Tibial artery (tissue), 4 donors: Measurements from ENCODE around the gene FRMD4A.
A peak's percentile ranks its signal among the peaks of the same experiment; 100 is the strongest.
"Not testable (repeated sequence)": the region's sequence is repeated elsewhere in the genome, so short reads cannot be mapped to it uniquely, and the experiment has no call there.

Source experiments
- DNase-seq, 2 donors: peaks; one replicate each; pipeline ENCODE4 v3.0.0-alpha.2; 2019
- H3K27ac ChIP-seq, 2 donors: fragments of 200-600 bp; sonication (generic) in 1 of 2; 1 replicate in 1 of 2; 2 replicates in 1 of 2; pipeline ENCODE4 v1.5.1; 2018 to 2019; ENCODE audit warnings: mild to moderate bottlenecking in 1 of 2
- H3K27me3 ChIP-seq, 2 donors: fragments of 200-600 bp; sonication (generic) in 1 of 2; one replicate each; pipeline versions ENCODE4 v1.5.1 to v1.6.0; 2016 to 2019
- H3K36me3 ChIP-seq, 3 donors: fragments of 200-600 bp; sonication (generic) in 2 of 3; one replicate each; pipeline ENCODE4 v1.5.1; 2016 to 2019; ENCODE audit warnings: mild to moderate bottlenecking in 2 of 3
- H3K4me1 ChIP-seq, 4 donors: fragments of 200-600 bp; sonication (generic) in 2 of 4; 1 replicate in 3 of 4; 2 replicates in 1 of 4; pipeline ENCODE4 v1.5.1; 2016 to 2019
- H3K4me3 ChIP-seq, 2 donors: fragments of 200-600 bp; sonication (generic) in 1 of 2; 1 replicate in 1 of 2; 2 replicates in 1 of 2; pipeline ENCODE4 v1.5.1; 2018 to 2019; ENCODE audit warnings: mild to moderate bottlenecking in 2 of 2
- H3K9me3 ChIP-seq, 3 donors: fragments of 200-600 bp; sonication (generic) in 1 of 3; one replicate each; pipeline ENCODE4 v1.5.1; 2016 to 2019
- intact Hi-C: fragments of 100-400 bp; cut with DNase I; formaldehyde crosslinking; loops from one replicate; pipeline ENCODE4 v1.15.0; 2023; ENCODE audit warnings: low total_unique reads
- TF ChIP-seq, protein P1 (sequence below), 2 experiments: fragments of 200-600 bp in 1 of 2; fragments of 450-650 bp in 1 of 2; IDR thresholded peaks; one replicate each; pipeline ENCODE4 v1.5.1; 2017 to 2019; ENCODE audit warnings: antibody characterized with exemption in 2 of 2, mild to moderate bottlenecking in 1 of 2, moderate library complexity in 1 of 2

The FRMD4A gene

DNA sequence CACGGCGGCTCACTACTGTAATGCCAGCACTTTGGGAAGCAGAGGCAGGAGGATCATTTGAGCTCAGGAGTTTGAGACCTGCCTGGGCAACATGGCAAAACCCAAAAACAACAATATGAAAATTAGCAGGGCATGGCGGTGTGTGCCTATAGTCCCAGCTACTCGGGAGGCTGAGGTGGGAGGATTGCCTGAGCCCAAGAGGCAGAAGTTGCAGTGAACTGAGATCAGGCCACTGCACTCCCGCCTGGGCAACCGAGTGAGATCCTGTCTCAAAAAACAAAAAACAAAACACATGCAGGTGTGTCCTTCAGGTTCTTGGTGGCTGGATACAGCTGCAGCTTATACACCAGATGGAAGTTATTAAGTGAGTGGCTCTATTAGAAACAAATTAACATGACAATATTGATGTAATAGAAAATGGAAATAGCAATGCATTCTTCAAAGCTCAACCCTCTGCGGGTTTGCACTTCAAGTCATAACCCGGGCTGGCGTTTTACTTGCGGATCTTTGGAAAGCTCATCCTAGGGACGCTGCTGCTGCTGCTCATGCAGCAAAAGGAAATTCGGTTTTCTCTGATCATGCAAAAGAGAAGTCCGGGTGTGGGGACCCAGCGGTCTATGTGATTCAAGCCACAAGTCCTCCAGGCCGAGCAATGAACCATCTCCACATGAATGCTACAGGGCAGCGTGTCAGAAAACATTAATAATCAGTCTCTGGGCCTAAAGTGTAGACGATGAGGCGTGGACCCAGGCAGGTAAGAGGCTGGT, 462.0 kb downstream of the FRMD4A start:
- no peak overlapping the region for H3K4me3 ChIP-seq

DNA sequence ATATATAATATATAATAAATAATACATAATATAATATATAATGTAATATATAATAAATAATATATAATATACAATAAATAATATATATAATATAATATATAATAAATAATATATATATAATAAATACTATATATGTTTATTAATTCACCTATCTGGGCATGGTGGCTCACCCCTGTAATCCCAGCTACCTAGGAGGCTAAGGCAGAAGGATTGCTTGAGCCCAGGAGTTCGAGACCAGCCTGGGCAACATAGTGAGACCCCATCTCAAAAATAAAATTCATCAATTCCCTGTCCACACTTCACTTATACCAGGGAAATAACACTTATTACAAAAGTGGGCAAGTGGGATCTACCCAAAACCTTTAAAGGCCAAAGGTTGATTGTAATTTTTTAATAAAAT, 462.9 kb downstream of the FRMD4A start:
- H3K27me3 ChIP-seq: no peaks in the 10 kb centered on the region
- no peaks in the 10 kb centered on the region for H3K36me3 ChIP-seq
- intact Hi-C loops: no loop called here
- no peaks in the 10 kb centered on the region for H3K9me3 ChIP-seq
- H3K4me1 ChIP-seq: peaks cover 0 to 61% (median 28%) of the 10 kb centered on the region in 4 donors
- TF ChIP-seq, protein P1, sequence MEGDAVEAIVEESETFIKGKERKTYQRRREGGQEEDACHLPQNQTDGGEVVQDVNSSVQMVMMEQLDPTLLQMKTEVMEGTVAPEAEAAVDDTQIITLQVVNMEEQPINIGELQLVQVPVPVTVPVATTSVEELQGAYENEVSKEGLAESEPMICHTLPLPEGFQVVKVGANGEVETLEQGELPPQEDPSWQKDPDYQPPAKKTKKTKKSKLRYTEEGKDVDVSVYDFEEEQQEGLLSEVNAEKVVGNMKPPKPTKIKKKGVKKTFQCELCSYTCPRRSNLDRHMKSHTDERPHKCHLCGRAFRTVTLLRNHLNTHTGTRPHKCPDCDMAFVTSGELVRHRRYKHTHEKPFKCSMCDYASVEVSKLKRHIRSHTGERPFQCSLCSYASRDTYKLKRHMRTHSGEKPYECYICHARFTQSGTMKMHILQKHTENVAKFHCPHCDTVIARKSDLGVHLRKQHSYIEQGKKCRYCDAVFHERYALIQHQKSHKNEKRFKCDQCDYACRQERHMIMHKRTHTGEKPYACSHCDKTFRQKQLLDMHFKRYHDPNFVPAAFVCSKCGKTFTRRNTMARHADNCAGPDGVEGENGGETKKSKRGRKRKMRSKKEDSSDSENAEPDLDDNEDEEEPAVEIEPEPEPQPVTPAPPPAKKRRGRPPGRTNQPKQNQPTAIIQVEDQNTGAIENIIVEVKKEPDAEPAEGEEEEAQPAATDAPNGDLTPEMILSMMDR (IDR thresholded peaks at IDR 0.05): no peak
- H3K27ac ChIP-seq: no peak overlapping the region
- no peak overlapping the region for H3K4me3 ChIP-seq
- DNase-seq: no peak

More for the DNA sequence above, 462.0 kb downstream of the FRMD4A start:
- no peak for DNase-seq
- no peaks in the 10 kb centered on the region for H3K36me3 ChIP-seq
- TF ChIP-seq, protein P1 (IDR thresholded peaks at IDR 0.05): no peak
- H3K4me1 ChIP-seq: peaks cover 0 to 61% (median 26%) of the 10 kb centered on the region in 4 donors
- H3K9me3 ChIP-seq: no peaks in the 10 kb centered on the region
- intact Hi-C loops: no loop called here
- H3K27ac ChIP-seq: no peak overlapping the region
- no peaks in the 10 kb centered on the region for H3K27me3 ChIP-seq

DNA sequence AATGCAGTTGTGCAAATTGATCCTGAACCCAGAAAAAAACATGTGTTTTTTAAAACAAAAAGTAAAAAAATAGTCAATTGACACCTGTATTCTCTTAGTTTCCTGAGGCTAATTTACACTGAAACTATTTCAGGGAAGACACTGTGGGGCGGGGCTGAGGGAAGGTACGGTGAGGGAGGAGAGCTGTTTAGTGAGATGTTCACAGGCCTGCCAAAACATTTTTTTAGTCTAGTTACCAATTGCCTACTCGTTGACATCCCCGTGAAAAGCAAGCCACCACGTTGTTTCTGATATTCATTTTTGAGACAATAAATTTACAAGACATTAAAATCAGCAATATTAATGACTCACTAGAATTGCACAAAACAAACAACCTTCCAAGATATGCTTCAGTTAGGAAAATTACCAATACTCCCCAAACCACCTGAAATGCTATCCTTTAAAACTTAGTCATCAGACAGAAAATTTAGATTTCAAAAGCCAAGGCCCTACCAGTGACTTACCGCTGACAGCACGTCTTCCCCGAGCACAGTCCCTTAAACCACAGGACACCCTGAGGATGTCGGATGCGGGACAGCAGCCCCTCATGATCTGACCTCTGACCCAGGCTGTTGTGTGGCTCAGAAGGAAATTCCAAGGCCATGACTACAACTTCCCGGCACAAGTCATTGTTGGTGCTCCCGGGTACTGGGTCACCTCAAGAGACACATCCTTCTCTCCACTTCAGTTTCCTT, 464.8 kb downstream of the FRMD4A start:
- Histone ChIP-seq H3K4me1 (peaks cover 0 to 60% (median 21%) of the 10 kb centered on the region in 4 donors), H3K27ac (peak overlapping the region; percentile 40 to 45), H3K27me3 (no peaks in the 10 kb centered on the region), H3K4me3 (no peak overlapping the region), H3K9me3 (no peaks in the 10 kb centered on the region), H3K36me3 (no peaks in the 10 kb centered on the region)
- TF ChIP-seq, protein P1 (IDR thresholded peaks at IDR 0.05): no peak
- DNase-seq: no peak
- intact Hi-C loops: no loop called here

DNA sequence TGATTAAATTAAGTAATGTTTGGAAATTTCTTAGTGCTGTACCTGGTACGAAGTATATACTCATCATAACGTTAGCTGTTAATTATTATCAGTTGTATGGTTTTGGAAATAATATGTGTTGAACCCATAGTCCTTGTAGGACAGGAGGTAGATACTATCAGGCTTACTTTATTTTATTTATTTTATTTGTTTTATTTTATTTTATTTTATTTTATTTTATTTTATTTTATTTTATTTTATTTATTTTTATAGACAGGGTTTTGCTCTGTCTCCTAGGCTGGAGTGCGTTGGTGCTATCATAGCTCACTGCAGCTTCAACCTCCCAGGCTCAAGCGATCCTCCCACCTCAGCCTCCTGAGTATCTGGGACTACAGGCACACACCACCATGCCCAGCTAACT, 465.5 kb downstream of the FRMD4A start:
- intact Hi-C loops, H3K36me3 ChIP-seq, H3K27me3 ChIP-seq, H3K4me3 ChIP-seq, H3K9me3 ChIP-seq, DNase-seq: not testable (repeated sequence)
- H3K27ac ChIP-seq: peak overlapping the region in 1 of 2 donors; percentile 45
- H3K4me1 ChIP-seq: peaks cover 0 to 60% (median 24%) of the 10 kb centered on the region in 4 donors

DNA sequence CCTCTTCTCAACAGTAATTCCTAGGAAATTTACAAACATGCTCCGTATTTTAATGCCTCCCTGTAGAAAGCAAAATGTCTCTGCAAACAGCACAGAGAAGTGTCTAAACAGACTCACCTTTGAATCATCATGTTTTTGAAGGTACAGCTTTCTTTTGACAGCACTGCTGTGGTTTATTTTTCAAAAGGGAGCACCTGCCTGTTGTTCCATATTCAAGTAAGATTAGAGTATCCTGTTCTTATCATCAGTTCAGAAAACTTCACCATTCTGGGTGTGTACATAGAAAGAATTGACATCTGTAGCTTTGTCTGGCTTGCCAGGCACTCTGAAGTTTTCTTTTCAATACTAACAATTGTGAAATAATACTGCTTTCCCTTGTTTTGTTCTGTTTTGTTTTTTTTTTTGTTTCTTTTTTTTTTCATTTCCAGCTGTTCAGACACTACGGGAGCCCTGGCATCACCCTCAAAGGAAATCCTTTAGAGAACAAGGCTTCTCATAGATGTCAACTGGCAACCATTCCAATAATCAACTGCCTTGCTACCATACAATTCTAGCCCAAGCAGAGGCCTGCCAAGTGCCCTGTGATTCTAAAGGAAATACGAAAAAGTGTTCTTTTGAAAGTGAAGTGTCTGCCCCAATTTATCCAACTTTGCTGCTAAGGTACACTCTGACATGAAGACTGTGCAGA, 468.0 kb downstream of the FRMD4A start:
- intact Hi-C loops: no loop called here
- Histone ChIP-seq H3K4me3 (no peak overlapping the region), H3K4me1 (peaks cover 4 to 76% (median 31%) of the 10 kb centered on the region in 4 donors), H3K36me3 (no peaks in the 10 kb centered on the region), H3K27me3 (no peaks in the 10 kb centered on the region), H3K9me3 (no peaks in the 10 kb centered on the region), H3K27ac (peak overlapping the region; percentile 21 to 35)
- no peak for DNase-seq
- TF ChIP-seq, protein P1 (IDR thresholded peaks at IDR 0.05): no peak
